HepG2 (cell line): Measurements from ENCODE around the gene ZFYVE28.

Experiments used
- FIP1L1 ChIP-seq: fragments of 200-400 bp; formaldehyde crosslinking; IDR thresholded peaks from 2 replicates; pipeline ENCODE4 v1.6.1; 2018; ENCODE audit warnings: low read depth, mild to moderate bottlenecking, low read length, moderate library complexity, borderline replicate concordance; ENCODE audit not compliant: insufficient read depth
- TBP ChIP-seq: sonication (generic); formaldehyde crosslinking; IDR thresholded peaks from 2 replicates; pipeline ENCODE4 v1.5.0; 2020; ENCODE audit warnings: missing genetic modification reagents
- TF ChIP-seq, protein P1 (sequence below): fragments of 450-650 bp; IDR thresholded peaks from 2 replicates; pipeline ENCODE4 v1.6.1; 2017; ENCODE audit warnings: mild to moderate bottlenecking

DNA sequence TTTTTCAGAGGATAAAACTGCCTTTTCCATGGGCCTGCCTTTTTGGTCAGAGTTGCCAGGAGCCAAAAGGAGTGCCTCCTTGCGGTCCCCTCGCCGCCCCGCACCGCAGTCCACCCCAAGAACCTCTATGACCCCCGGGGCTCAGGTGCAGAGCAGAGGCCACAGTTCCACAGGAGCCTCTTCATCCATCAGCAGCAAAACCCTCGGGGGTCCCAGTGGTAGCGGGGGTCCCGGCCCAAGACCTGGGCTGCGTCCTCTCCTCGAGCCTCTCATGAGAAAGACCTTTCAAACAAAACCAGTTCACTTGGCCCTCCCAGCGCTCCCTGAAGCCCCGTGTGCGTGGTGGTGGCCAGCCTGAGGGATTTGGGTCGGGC is 16.8 kb downstream of the ZFYVE28 start:
- TF ChIP-seq, protein P1, sequence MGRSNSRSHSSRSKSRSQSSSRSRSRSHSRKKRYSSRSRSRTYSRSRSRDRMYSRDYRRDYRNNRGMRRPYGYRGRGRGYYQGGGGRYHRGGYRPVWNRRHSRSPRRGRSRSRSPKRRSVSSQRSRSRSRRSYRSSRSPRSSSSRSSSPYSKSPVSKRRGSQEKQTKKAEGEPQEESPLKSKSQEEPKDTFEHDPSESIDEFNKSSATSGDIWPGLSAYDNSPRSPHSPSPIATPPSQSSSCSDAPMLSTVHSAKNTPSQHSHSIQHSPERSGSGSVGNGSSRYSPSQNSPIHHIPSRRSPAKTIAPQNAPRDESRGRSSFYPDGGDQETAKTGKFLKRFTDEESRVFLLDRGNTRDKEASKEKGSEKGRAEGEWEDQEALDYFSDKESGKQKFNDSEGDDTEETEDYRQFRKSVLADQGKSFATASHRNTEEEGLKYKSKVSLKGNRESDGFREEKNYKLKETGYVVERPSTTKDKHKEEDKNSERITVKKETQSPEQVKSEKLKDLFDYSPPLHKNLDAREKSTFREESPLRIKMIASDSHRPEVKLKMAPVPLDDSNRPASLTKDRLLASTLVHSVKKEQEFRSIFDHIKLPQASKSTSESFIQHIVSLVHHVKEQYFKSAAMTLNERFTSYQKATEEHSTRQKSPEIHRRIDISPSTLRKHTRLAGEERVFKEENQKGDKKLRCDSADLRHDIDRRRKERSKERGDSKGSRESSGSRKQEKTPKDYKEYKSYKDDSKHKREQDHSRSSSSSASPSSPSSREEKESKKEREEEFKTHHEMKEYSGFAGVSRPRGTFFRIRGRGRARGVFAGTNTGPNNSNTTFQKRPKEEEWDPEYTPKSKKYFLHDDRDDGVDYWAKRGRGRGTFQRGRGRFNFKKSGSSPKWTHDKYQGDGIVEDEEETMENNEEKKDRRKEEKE = no peak
- TF ChIP-seq FIP1L1 (no peak), TBP (CRISPR knock-in tag) (no peak)
